OCI-LY3 (cell line): Measurements from ENCODE around the gene ZMYND19.

ENCODE experiments used
- H2AFZ ChIP-seq: fragments of 200-600, 300-600 bp; shearing (Covaris generic); 2 replicates; pipeline ENCODE4 v1.6.0; 2014; ENCODE audit warnings: antibody characterized with exemption, low read depth, low read length
- H3K27ac ChIP-seq: fragments of 200-600, 300-600 bp; sonication (generic); 2 replicates; pipeline ENCODE4 v1.5.1; 2014; ENCODE audit warnings: mild to moderate bottlenecking, low read length, moderate library complexity, mixed read lengths
- H3K27me3 ChIP-seq: fragments of 200-600, 300-600 bp; sonication (generic); 2 replicates; pipeline ENCODE4 v1.6.1; 2014; ENCODE audit warnings: low read depth, low read length, mixed read lengths
- H3K36me3 ChIP-seq: fragments of 200-600, 300-600 bp; sonication (generic); replicated peaks from 2 replicates; pipeline ENCODE3; 2014; ENCODE audit warnings: low read depth, low read length, mixed read lengths
- H3K4me1 ChIP-seq: fragments of 300-600, 200-600 bp; sonication (generic); 2 replicates; pipeline ENCODE4 v1.6.1; 2014; ENCODE audit warnings: low read length, mixed read lengths
- H3K4me2 ChIP-seq: fragments of 200-600, 300-600 bp; sonication (generic); 2 replicates; pipeline ENCODE4 v1.6.1; 2014; ENCODE audit warnings: low read length, mixed read lengths
- H3K4me3 ChIP-seq: fragments of 300-600, 200-600 bp; sonication (generic); 2 replicates; pipeline ENCODE4 v1.5.1; 2014; ENCODE audit warnings: antibody characterized with exemption, mild to moderate bottlenecking, low read length, moderate library complexity
- H3K79me2 ChIP-seq: fragments of 300-600, 200-600 bp; shearing (Covaris generic); 2 replicates; pipeline ENCODE4 v1.6.1; 2014; ENCODE audit warnings: mild to moderate bottlenecking, low read length, mixed read lengths
- H3K9ac ChIP-seq: fragments of 300-600, 200-600 bp; shearing (Covaris generic); 2 replicates; pipeline ENCODE4 v1.6.0; 2014; ENCODE audit warnings: mild to moderate bottlenecking, low read length, moderate library complexity
- H3K9me3 ChIP-seq: fragments of 200-600, 300-600 bp; shearing (Covaris generic); 2 replicates; pipeline ENCODE4 v1.6.1; 2014; ENCODE audit warnings: low read length, mixed read lengths; ENCODE audit not compliant: insufficient read depth
- H4K20me1 ChIP-seq: fragments of 200-600, 300-600 bp; sonication (generic); 2 replicates; pipeline ENCODE4 v1.6.1; 2016; ENCODE audit warnings: low read length, mixed read lengths; ENCODE audit not compliant: insufficient read depth
- CTCF ChIP-seq: fragments of 200-600, 300-600 bp; sonication (generic); IDR thresholded peaks from 2 replicates; pipeline ENCODE4 v1.5.1; 2014; ENCODE audit warnings: antibody characterized with exemption, low read length, low read depth
- EZH2phosphoT487 ChIP-seq: fragments of 200-600 bp; shearing (Covaris generic); IDR thresholded peaks from 2 replicates; pipeline ENCODE4 v1.6.1; 2018; ENCODE audit warnings: antibody characterized with exemption, mixed run types, low read depth

Gene ZMYND19

GRCh38 chr9:137620048-137620405 lies 29.7 kb upstream of the ZMYND19 start:
- Histone ChIP-seq H3K27ac (peak overlapping the region; percentile 39; the same call in 1 of the 2 replicates), H3K4me3 (peak overlapping the region; percentile 90)
- TF ChIP-seq CTCF: no peak
- no peak for TF ChIP-seq EZH2phosphoT487

GRCh38 chr9:137619240-137620047 lies 29.1 kb upstream of the ZMYND19 start:
- Histone ChIP-seq H3K27ac (peak overlapping the region; percentile 39), H3K4me2 (peak overlapping the region; percentile 86), H2AFZ (no peak overlapping the region; the same call in 1 of the 2 replicates), H3K36me3 (peaks cover 22% of the 10 kb centered on the region), H3K27me3 (no peaks in the 10 kb centered on the region), H4K20me1 (peaks cover 24% of the 10 kb centered on the region), H3K4me3 (peak overlapping the region; percentile 90), H3K4me1 (peaks cover 22% of the 10 kb centered on the region), H3K9me3 (no peaks in the 10 kb centered on the region), H3K9ac (peak overlapping the region; percentile 87), H3K79me2 (peaks cover 78% of the 10 kb centered on the region)
- no peak for TF ChIP-seq CTCF
- no peak for TF ChIP-seq EZH2phosphoT487

More at GRCh38 chr9:137620048-137620405, 29.7 kb upstream of the ZMYND19 start:
- Histone ChIP-seq H3K4me1 (peaks cover 22% of the 10 kb centered on the region), H3K79me2 (peaks cover 84% of the 10 kb centered on the region), H3K4me2 (peak overlapping the region; percentile 86), H4K20me1 (peaks cover 26% of the 10 kb centered on the region), H3K36me3 (peaks cover 17% of the 10 kb centered on the region), H3K9me3 (no peaks in the 10 kb centered on the region), H2AFZ (no peak overlapping the region), H3K27me3 (no peaks in the 10 kb centered on the region), H3K9ac (peak overlapping the region; percentile 87)

- H3K4me2 ChIP-seq: peak within 1 kb of the TSS; percentile 100
- H3K36me3 ChIP-seq: peaks cover 23% of the 10 kb centered on the region
- peak within 1 kb of the TSS; percentile 99 for H3K9ac ChIP-seq
- TF ChIP-seq CTCF: no peak
- no peak for TF ChIP-seq EZH2phosphoT487
- peak within 1 kb of the TSS; percentile 85 for H3K27ac ChIP-seq
- no peaks in the 10 kb centered on the region for H3K27me3 ChIP-seq
- H3K4me3 ChIP-seq: peak within 1 kb of the TSS; percentile 100
- peaks cover 20% of the 10 kb centered on the region for H4K20me1 ChIP-seq
- no peaks in the 10 kb centered on the region for H3K9me3 ChIP-seq
- peaks cover 22% of the 10 kb centered on the region for H3K4me1 ChIP-seq
- peaks cover 68% of the 10 kb centered on the region for H3K79me2 ChIP-seq
- H2AFZ ChIP-seq: peak within 1 kb of the TSS; percentile 94
These were observed 28.1 kb upstream of the ZMYND19 start, which contains the start of gene EHMT1 for GRCh38 chr9:137618105-137619067. EHMT1 (plus strand) TSS chr9:137619005; CDS start chr9:137619029, 24 bp downstream.
